ENCODE results near the gene PRKG1. TPM values are rescaled to one million over a fixed set of nuclear protein-coding genes. Genes with fewer than 3 reads are reported as not detected.

The PRKG1 gene
- total and polyA plus RNA-seq, 2 of the 4 experiments (the other 2 are of a cell fraction) = 3.5 to 18.3 TPM

- Histone ChIP-seq H2BK120ac (ENCODE audit: low read depth, low read length) (no peak overlapping the region), H3K23ac (ENCODE audit: low read depth, low read length) (no peak overlapping the region), H3K9me1 (ENCODE audit: insufficient read depth, low read length) (peaks cover 7% of the 10 kb centered on the region; the same call in 1 of the 2 replicates), H3K56ac (ENCODE audit: extremely low read depth, insufficient read depth, low read length) (no peak overlapping the region), H3K4me1 (ENCODE audit: control insufficient read depth, insufficient read depth, low read length) (no peaks in the 10 kb centered on the region), H3K9ac (ENCODE audit: low read depth, low read length) (no peak overlapping the region), H3K4ac (ENCODE audit: low read depth, low read length) (no peak overlapping the region), H2AFZ (replicated peaks; ENCODE audit: low read length, poor library complexity) (no peak overlapping the region), H3K27me3 (ENCODE audit: control insufficient read depth, insufficient read depth, low read length) (no peaks in the 10 kb centered on the region), H4K8ac (ENCODE audit: low read depth in 2 of 2, low read length in 2 of 2) (no peak overlapping the region), H4K5ac (ENCODE audit: low read depth, low read length) (no peak overlapping the region), H3K79me1 (ENCODE audit: low read depth in 1 of 2, low read length in 2 of 2) (peaks cover 0 to 31% of the 10 kb centered on the region in 2 experiments; a peak in 3 of 4 replicates), H3K14ac (replicated peaks; ENCODE audit: low read depth, low read length) (no peak overlapping the region), H4K91ac (ENCODE audit: insufficient read depth, low read depth, low read length) (no peak overlapping the region), H3K9me3 (ENCODE audit: control insufficient read depth, insufficient read depth, low read length) (no peaks in the 10 kb centered on the region), H3K18ac (ENCODE audit: low read depth, low read length) (no peak overlapping the region), H4K20me1 (ENCODE audit: insufficient read depth, low read length) (no peaks in the 10 kb centered on the region), H3K36me3 (ENCODE audit: control insufficient read depth, insufficient read depth, low read length) (no peaks in the 10 kb centered on the region), H3K27ac (ENCODE audit: insufficient read depth, low read length) (no peak overlapping the region), H3K4me3 (ENCODE audit: insufficient read depth, low read depth, low read length) (no peak overlapping the region), H3K4me2 (ENCODE audit: low read depth, low read length) (no peak overlapping the region), H2AK5ac (ENCODE audit: low read depth, low read length) (no peak overlapping the region), H2BK20ac (ENCODE audit: low read depth, low read length) (no peak overlapping the region), H2BK15ac (ENCODE audit: low read depth, low read length) (no peak overlapping the region), H2BK5ac (ENCODE audit: low read depth, low read length, poor library complexity, severe bottlenecking) (no peak overlapping the region), H2AK9ac (replicated peaks; ENCODE audit: low read depth, low read length, poor library complexity) (no peak overlapping the region)
- ATAC-seq (ENCODE audit: low read depth) (peak; percentile 42; the same call in 1 of the 2 replicates), DNase-seq (peak; percentile 84)
- WGBS, 2 experiments (ENCODE audit: extremely low coverage in 2 of 2, insufficient read length in 1 of 2) = no CpG with 5 or more reads among the region's 2 CpGs
- ChIA-PET POLR2A (ENCODE audit: unreplicated experiment) (no interaction called here), CTCF (no interaction called here)
- intact Hi-C loops (cut with micrococcal nuclease) = no loop called here
- BruUV-seq (replicated peaks) = no TSS peak
- dilution Hi-C loops (cut with HindIII; ENCODE audit: low sequenced_read_pairs, unreplicated experiment) = no loop called here
- TF ChIP-seq MXI1 (IDR thresholded peaks at IDR 0.05; ENCODE audit: borderline replicate concordance, low read depth, low read length) = no peak
- peak; percentile 35; the same call in 1 of the 2 replicates for TF ChIP-seq RAD21 (IDR thresholded peaks at IDR 0.05; ENCODE audit: low read length)
- TF ChIP-seq SMC3 (IDR thresholded peaks at IDR 0.05; ENCODE audit: low read depth, low read length) = 0 out of 2 replicates have a peak, but pooled peaks have one; percentile 3
- in situ Hi-C loops (cut with MboI; ENCODE audit: low sequenced_read_pairs) = no loop called here
These were observed 323.4 kb downstream of the PRKG1 start for GRCh38 chr10:51397695-51398094.
